Colonic mucosa (tissue), 4 donors: ENCODE results near the gene EXD3. TPM values are rescaled to one million over a fixed set of nuclear protein-coding genes. Genes with fewer than 3 reads are reported as not detected.

Experiments
- DNase-seq: peaks from one replicate; pipeline ENCODE4 v3.0.0-alpha.2; 2020
- H3K27ac ChIP-seq: fragments of 200-600 bp; one replicate; pipeline ENCODE4 v1.8.0; 2021
- H3K27me3 ChIP-seq: fragments of 200-600 bp; one replicate; pipeline ENCODE4 v1.8.0; 2021
- H3K36me3 ChIP-seq: fragments of 200-600 bp; one replicate; pipeline ENCODE4 v1.8.0; 2021
- H3K4me1 ChIP-seq: fragments of 200-600 bp; one replicate; pipeline ENCODE4 v1.8.0; 2021; ENCODE audit warnings: mild to moderate bottlenecking
- H3K4me3 ChIP-seq: fragments of 200-600 bp; one replicate; pipeline ENCODE4 v1.8.0; 2021
- H3K9ac ChIP-seq, 2 donors: one replicate each; pipeline ENCODE4 v1.7.0; 2013; ENCODE audit warnings: control low read depth in 2 of 2, low read depth in 2 of 2, low read length in 2 of 2
- H3K9me3 ChIP-seq: fragments of 200-600 bp; one replicate; pipeline ENCODE4 v1.8.0; 2021
- intact Hi-C: fragments of 100-400 bp; cut with DNase I; formaldehyde crosslinking; loops from one replicate; pipeline ENCODE4 v1.14.1; 2022
- total RNA-seq, 2 donors: library from RNA; stranded (reverse); fragmentation: NEBNext Ultra II Directional in 1 of 2; extraction: Animal tissue kit (Norgen Biotek cat#: 25700) in 1 of 2; gene quantifications; one replicate each; pipeline ENCODE4 v1.2.1, GENCODE V29; 2021
- TF ChIP-seq, protein P1 (sequence below): fragments of 200-600 bp; IDR thresholded peaks from one replicate; pipeline ENCODE4 v1.8.0; 2022; ENCODE audit warnings: antibody characterized with exemption, mild to moderate bottlenecking
- donor health status: healthy.
- donor health status: DM: no; HTN: no; CAD: no.
- donor health status: DM: no; HTN: no; CAD: no.

EXD3 gene
- total RNA-seq, 2 donors from 2014 or later = 34.9 to 36.4 TPM

DNA sequence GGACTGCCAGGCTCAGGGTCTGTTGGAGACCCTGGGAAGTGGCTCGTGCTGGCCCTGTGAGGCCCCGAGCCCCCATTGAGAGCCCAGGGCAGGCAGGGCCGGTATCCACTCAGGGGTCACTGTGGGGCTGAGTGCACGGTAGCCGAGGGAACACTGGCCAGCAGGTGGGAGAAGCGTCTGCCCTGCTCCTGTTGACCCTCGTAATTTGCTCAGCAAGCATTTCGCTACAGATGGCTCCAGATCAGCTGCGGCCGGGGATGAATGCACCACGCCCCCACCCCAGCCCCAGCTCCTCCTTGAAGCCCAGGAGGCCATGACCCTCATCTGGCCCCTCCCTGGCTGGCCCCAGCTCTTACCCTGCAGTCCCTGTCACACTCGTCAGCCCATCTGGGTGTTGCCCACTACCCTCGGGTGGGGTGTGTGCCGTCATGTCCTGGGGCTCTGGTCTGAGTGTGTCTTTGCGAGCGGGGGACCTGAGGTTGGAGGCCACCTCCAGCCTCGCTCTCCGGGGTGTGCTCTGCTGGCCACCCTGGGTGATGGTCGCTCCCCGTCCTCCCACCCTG is 114.8 kb downstream of the EXD3 start:
- Histone ChIP-seq H3K9ac (peak overlapping the region in 1 of 2 donors; percentile 46), H3K36me3 (no peaks in the 10 kb centered on the region), H3K27me3 (no peaks in the 10 kb centered on the region), H3K4me1 (peaks cover 46% of the 10 kb centered on the region), H3K27ac (no peak overlapping the region), H3K4me3 (no peak overlapping the region), H3K9me3 (no peaks in the 10 kb centered on the region)
- intact Hi-C loops = no loop called here
- no peak for DNase-seq
- TF ChIP-seq, protein P1, sequence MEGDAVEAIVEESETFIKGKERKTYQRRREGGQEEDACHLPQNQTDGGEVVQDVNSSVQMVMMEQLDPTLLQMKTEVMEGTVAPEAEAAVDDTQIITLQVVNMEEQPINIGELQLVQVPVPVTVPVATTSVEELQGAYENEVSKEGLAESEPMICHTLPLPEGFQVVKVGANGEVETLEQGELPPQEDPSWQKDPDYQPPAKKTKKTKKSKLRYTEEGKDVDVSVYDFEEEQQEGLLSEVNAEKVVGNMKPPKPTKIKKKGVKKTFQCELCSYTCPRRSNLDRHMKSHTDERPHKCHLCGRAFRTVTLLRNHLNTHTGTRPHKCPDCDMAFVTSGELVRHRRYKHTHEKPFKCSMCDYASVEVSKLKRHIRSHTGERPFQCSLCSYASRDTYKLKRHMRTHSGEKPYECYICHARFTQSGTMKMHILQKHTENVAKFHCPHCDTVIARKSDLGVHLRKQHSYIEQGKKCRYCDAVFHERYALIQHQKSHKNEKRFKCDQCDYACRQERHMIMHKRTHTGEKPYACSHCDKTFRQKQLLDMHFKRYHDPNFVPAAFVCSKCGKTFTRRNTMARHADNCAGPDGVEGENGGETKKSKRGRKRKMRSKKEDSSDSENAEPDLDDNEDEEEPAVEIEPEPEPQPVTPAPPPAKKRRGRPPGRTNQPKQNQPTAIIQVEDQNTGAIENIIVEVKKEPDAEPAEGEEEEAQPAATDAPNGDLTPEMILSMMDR = no peak

DNA sequence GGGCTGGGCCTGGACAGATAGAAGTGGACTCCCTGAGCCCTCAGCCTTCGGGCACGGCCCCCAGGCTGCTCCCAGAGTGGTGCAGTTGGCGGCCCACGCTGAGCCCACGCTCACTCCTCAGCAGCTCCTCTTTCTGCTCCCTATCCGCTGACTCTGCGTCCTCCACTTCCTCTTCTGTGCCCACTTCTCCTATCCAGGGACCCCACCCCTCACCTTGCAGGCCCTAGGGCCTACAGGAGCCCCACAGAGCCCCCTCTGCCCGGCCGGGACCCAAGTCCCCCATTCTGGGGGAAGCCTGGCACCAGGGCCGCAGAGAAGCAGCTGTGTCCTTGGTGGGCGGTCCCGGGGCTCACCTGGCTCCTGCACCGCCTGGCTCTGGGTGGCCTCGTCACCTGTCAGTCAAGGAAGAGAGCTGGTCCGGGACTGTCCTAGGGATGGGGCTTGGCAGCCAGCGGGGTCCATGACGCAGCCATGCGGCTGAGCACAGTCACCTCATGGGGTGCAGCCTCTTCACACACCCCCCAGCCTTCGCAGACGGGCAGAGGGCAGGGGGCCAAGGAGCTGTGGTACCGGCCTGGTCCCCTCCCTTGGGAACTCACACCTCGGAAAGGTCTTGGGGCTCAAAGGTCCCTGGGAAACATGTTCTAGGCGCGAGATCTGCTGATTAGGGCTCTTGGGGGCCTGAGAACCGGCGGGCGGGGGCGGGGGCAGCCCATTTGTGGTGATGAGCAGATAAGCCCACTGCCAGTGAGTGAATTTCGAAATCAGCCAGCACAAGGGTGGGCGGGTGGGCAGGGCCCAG is 115.5 kb downstream of the EXD3 start:
- peak overlapping the region; percentile 98 for H3K27ac ChIP-seq
- peak; percentile 88 for DNase-seq
- H3K4me1 ChIP-seq = peaks cover 46% of the 10 kb centered on the region
- peak overlapping the region; percentile 25 for H3K4me3 ChIP-seq
- H3K9ac ChIP-seq = peak overlapping the region; percentile 64 to 96
- intact Hi-C loops = no loop called here
- no peaks in the 10 kb centered on the region for H3K9me3 ChIP-seq
- no peaks in the 10 kb centered on the region for H3K36me3 ChIP-seq
- TF ChIP-seq, protein P1 = no peak
- H3K27me3 ChIP-seq = no peaks in the 10 kb centered on the region

DNA sequence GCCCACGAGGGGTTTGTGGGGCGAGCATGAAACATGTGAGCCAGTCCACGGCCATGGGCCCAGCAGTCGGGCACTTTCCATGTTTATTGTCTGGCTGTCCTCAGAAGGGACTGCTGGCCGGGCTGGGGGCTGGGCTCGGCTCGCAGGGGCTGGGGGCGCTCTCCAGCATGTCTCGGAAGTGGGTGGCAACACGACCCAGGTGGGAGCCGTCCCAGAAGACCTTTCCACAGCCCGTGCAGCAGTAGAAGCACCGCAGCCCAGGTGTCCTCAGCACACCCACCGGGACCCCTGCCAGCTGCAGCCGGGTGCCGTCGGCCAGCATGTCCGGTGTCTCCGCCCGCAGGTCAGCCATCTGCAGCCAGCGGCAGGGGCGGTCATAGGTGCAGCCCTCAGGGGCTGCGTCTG is 116.1 kb downstream of the EXD3 start:
- H3K9me3 ChIP-seq = no peaks in the 10 kb centered on the region
- DNase-seq = peak; percentile 51
- no peaks in the 10 kb centered on the region for H3K27me3 ChIP-seq
- TF ChIP-seq, protein P1 = no peak
- no peaks in the 10 kb centered on the region for H3K36me3 ChIP-seq
- H3K9ac ChIP-seq = peak overlapping the region; percentile 64 to 96
- H3K4me3 ChIP-seq = peak overlapping the region; percentile 25
- intact Hi-C loops = no loop called here
- H3K4me1 ChIP-seq = peaks cover 46% of the 10 kb centered on the region
- H3K27ac ChIP-seq = peak overlapping the region; percentile 98

DNA sequence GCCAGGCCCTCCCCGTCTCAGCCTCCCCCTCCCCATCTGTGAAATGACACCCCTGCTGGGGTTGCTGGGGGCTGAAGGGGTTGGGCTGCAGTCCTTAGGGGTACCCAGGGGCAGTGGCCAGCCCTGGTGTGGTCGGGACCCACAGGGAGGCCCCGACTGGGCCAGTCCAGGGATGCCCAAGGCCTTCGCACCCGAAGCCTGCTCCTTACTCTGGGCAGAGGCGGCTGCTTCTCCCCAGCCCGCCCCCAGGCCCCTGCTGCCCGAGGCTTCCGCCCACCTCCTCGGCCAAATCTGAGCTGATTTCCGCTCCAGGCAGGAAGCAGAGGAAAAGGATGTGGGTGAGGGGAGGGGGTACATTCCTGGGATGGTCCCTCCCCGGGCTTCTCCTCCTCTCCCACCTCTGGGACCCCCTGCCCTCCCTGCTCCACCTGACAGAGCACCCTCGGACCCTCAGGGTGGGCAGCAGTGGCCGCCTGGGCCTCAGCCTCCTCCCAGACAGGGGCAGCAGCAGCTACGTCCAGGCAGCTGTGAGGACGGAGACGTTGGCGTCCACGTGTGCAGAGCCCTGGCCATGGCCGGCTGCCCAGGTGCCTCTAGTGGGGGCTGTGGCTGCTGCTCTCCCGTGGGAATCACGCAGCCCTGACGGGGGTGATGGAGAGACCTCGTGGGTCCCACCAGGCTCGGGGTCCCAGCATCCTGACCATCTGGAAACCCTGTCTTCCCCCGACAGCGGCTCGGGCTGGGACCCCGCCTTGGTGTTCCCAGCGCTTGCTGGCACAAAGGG is 116.7 kb downstream of the EXD3 start:
- peak overlapping the region; percentile 78 to 96 for H3K9ac ChIP-seq

DNA sequence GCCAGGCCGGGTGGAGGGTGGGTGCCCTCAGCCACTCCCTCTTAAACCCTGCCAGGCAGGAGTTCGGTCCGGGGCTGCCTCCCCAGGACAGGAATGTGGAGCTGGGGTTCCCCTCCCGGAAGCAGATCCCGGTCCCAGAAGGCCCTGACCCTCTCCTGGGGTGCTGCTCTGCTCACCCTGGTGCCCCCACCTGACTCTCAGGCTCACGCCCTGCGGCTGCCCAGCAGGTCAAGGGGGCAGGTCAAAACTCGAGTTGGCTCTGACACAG is 117.2 kb downstream of the EXD3 start:
- Histone ChIP-seq H3K9ac (peak overlapping the region; percentile 78 to 96), H3K4me1 (peaks cover 46% of the 10 kb centered on the region), H3K4me3 (peak overlapping the region; percentile 33), H3K27ac (peak overlapping the region; percentile 98), H3K9me3 (no peaks in the 10 kb centered on the region), H3K27me3 (no peaks in the 10 kb centered on the region), H3K36me3 (no peaks in the 10 kb centered on the region)
- no peak for DNase-seq
- intact Hi-C loops = no loop called here
- TF ChIP-seq, protein P1 = no peak

More for the DNA sequence above, 116.7 kb downstream of the EXD3 start:
- Histone ChIP-seq H3K9me3 (no peaks in the 10 kb centered on the region), H3K27ac (peak overlapping the region; percentile 98), H3K4me1 (peaks cover 46% of the 10 kb centered on the region), H3K4me3 (peak overlapping the region; percentile 33), H3K36me3 (no peaks in the 10 kb centered on the region), H3K27me3 (no peaks in the 10 kb centered on the region)
- intact Hi-C loops = no loop called here
- DNase-seq = peak; percentile 38
- TF ChIP-seq, protein P1 = no peak
